Measurements from ENCODE around the gene SMG5.

Gene SMG5

DNA sequence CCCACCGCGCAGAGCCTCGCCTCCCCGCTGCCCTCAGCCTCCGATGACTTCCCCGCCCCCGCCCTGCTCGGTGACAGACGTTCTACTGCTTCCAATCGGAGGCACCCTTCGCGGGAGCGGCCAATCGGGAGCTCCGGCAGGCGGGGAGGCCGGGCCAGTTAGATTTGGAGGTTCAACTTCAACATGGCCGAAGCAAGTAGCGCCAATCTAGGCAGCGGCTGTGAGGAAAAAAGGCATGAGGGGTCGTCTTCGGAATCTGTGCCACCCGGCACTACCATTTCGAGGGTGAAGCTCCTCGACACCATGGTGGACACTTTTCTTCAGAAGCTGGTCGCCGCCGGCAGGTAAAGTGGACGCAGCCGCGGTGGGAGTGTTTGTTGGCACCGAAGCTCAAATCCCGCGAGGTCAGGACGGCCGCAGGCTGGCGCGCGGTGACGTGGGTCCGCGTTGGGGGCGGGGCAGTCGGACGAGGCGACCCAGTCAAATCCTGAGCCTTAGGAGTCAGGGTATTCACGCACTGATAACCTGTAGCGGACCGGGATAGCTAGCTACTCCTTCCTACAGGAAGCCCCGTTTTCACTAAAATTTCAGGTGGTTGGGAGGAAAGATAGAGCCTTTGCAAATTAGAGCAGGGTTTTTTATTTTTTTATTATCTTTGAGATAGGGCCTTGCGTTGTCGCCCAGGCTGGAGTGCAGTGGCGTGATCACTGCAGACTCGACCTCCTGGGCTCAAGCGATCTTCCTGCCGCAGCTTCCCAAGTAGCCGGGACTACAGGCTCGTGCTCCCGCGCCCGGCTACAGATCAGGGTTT, 69.6 kb downstream of the SMG5 start, which contains the start of gene PMF1:
Gene PMF1 (plus strand): TSS at position 175 of the 811 bp plus-strand sequence. CDS start 9 bp downstream, at position 184.
- peak within 1 kb of the TSS; percentile 92 for H3K27ac ChIP-seq
- no peak for TF ChIP-seq CTCF (conservative IDR thresholded peaks at IDR 0.05)

- peak overlapping the region; percentile 92 for H3K27ac ChIP-seq
- TF ChIP-seq CTCF (conservative IDR thresholded peaks at IDR 0.05), result no peak
Measured at GRCh38 chr1:156212130-156212529, 70.5 kb downstream of the SMG5 start.

- no peak for TF ChIP-seq CTCF (conservative IDR thresholded peaks at IDR 0.05)
- H3K27ac ChIP-seq, result no peak overlapping the region
Measured at GRCh38 chr1:156211243-156211642, 71.4 kb downstream of the SMG5 start.

DNA sequence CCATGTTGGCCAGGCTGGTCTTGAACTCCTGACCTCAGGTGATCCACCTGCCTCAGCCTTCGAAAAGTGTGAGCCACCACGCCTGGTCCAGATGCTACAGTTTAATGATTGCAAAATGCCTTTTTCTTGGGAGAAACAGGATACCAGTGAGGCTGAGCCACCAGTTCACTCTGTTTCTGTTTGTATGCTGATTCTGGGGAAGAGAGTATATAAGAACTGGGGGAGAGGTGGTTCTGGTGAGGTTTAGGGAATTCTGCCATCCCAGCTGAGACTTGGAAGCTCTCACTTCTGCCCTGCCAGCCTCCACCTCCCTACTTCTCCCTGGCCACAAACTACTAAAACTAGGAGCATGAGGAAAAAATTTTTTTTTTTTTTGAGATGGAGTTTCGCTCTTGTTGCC, 77.9 kb downstream of the SMG5 start:
- no peak overlapping the region for H3K27ac ChIP-seq
- TF ChIP-seq CTCF (conservative IDR thresholded peaks at IDR 0.05), result no peak

GRCh38 chr1:156203331-156203730, 79.3 kb downstream of the SMG5 start:
- H3K27ac ChIP-seq, result no peak overlapping the region
- TF ChIP-seq CTCF (conservative IDR thresholded peaks at IDR 0.05), result no peak

DNA sequence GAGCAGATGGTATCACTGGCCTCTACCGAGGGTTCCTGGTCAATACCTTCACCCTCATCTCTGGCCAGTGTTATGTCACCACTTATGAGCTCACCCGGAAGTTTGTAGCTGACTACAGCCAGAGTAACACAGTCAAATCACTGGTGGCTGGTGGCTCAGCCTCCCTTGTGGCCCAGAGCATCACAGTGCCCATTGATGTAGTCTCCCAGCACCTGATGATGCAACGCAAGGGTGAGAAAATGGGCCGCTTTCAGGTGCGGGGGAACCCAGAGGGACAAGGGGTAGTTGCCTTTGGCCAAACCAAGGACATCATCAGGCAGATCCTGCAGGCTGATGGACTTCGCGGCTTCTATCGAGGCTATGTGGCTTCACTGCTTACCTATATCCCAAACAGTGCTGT, 82.6 kb downstream of the SMG5 start:
- no peak for TF ChIP-seq CTCF (conservative IDR thresholded peaks at IDR 0.05)
- H3K27ac ChIP-seq, result no peak overlapping the region
